ENCODE measurements around the gene THRB. TPM values are rescaled to one million over a fixed set of nuclear protein-coding genes. Genes with fewer than 3 reads are reported as not detected.

THRB gene
- polyA plus RNA-seq, 2 of the 4 experiments (the other 2 are of a cell fraction) = 2.0 to 2.3 TPM

GRCh38 chr3:24342275-24342674, 152.4 kb downstream of the THRB start:
- WGBS (ENCODE audit: missing lambda C conversion rate) = 66% methylated on average over 4 of the region's 4 CpGs
- Histone ChIP-seq H3K4me3 (no peak overlapping the region), H3K27ac (no peak overlapping the region), H3K9me3 (no peaks in the 10 kb centered on the region), H3K4me2 (no peak overlapping the region), H3K4me1 (peaks cover 4% of the 10 kb centered on the region; the same call in 1 of the 3 replicates)
- DNase-seq (ENCODE audit: low read depth in 1 of 2, low spot score in 1 of 2) (no peak), FAIRE-seq (no peak), ATAC-seq (no peak)
- CTCF ChIA-PET = interaction anchor here (0.7 kb wide), 1 partner anchor 25 kb away, joined by 3 read pairs; no protein-coding TSS in a partner anchor
- TF ChIP-seq ELK1 (IDR thresholded peaks at IDR 0.05; ENCODE audit: low read depth, low read length) (no peak), ESRRA (IDR thresholded peaks at IDR 0.05; ENCODE audit: borderline replicate concordance, low read length) (no peak), NR3C1 (IDR thresholded peaks at IDR 0.05) (no peak), SMC3 (IDR thresholded peaks at IDR 0.05) (no peak), JUN (IDR thresholded peaks at IDR 0.05) (no peak), POLR2A (IDR thresholded peaks at IDR 0.05; ENCODE audit: low read length) (no peak), JUNB (IDR thresholded peaks at IDR 0.05) (no peak), EP300 (IDR thresholded peaks at IDR 0.05) (no peak), ZFP36 (IDR thresholded peaks at IDR 0.05; ENCODE audit: borderline replicate concordance, partially characterized antibody) (no peak), NFE2L2 (conservative IDR thresholded peaks at IDR 0.05; ENCODE audit: low read length) (no peak), ZNF302 (CRISPR knock-in tag; IDR thresholded peaks at IDR 0.05) (no peak)
- TF ChIP-seq, protein P1, sequence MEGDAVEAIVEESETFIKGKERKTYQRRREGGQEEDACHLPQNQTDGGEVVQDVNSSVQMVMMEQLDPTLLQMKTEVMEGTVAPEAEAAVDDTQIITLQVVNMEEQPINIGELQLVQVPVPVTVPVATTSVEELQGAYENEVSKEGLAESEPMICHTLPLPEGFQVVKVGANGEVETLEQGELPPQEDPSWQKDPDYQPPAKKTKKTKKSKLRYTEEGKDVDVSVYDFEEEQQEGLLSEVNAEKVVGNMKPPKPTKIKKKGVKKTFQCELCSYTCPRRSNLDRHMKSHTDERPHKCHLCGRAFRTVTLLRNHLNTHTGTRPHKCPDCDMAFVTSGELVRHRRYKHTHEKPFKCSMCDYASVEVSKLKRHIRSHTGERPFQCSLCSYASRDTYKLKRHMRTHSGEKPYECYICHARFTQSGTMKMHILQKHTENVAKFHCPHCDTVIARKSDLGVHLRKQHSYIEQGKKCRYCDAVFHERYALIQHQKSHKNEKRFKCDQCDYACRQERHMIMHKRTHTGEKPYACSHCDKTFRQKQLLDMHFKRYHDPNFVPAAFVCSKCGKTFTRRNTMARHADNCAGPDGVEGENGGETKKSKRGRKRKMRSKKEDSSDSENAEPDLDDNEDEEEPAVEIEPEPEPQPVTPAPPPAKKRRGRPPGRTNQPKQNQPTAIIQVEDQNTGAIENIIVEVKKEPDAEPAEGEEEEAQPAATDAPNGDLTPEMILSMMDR (IDR thresholded peaks at IDR 0.05) = no peak
- TF ChIP-seq, protein P2, sequence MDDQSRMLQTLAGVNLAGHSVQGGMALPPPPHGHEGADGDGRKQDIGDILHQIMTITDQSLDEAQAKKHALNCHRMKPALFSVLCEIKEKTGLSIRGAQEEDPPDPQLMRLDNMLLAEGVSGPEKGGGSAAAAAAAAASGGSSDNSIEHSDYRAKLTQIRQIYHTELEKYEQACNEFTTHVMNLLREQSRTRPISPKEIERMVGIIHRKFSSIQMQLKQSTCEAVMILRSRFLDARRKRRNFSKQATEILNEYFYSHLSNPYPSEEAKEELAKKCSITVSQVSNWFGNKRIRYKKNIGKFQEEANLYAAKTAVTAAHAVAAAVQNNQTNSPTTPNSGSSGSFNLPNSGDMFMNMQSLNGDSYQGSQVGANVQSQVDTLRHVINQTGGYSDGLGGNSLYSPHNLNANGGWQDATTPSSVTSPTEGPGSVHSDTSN (IDR thresholded peaks at IDR 0.05) = no peak
- POLR2A ChIA-PET = no interaction called here

DNA sequence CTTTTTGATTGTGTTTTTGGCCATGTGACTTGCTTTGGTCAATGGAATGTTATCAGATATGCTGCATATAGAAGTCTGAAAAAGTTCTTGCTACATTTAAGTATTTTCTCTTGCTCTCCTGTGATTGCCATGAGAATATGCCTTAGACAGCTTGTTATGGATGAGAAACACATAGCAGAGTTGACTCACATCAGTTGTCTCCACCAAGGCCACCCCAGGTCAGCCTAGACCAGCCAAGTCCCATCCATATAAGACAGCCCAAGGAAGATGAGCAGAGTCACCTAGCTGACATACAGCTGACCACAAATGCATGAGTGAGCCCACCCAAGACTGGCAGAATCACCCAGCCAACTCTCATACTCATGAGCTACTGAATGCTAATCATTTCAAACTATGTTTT, 153.0 kb downstream of the THRB start:
- POLR2A ChIA-PET = no interaction called here
- TF ChIP-seq CHD2 (IDR thresholded peaks at IDR 0.05; ENCODE audit: low read length, partially characterized antibody) = no peak
- TF ChIP-seq, protein P2 (IDR thresholded peaks at IDR 0.05) = no peak
- TF ChIP-seq EHF (CRISPR knock-in tag; IDR thresholded peaks at IDR 0.05) = no peak
- no peak for TF ChIP-seq CBX2 (IDR thresholded peaks at IDR 0.05; ENCODE audit: borderline replicate concordance, low read depth)
- TF ChIP-seq CHD4 (IDR thresholded peaks at IDR 0.05; ENCODE audit: borderline replicate concordance) = no peak
- no peak for TF ChIP-seq TFCP2L1 (CRISPR knock-in tag; IDR thresholded peaks at IDR 0.05)
- DNase-seq (ENCODE audit: low read depth in 1 of 2, low spot score in 1 of 2) = no peak
- Histone ChIP-seq H3K4me1 (peaks cover 4% of the 10 kb centered on the region; the same call in 1 of the 3 replicates), H3K4me2 (no peak overlapping the region), H3K9me3 (no peaks in the 10 kb centered on the region), H3K27ac (no peak overlapping the region), H3K4me3 (no peak overlapping the region)
- ATAC-seq = no peak
- no peak for FAIRE-seq
- CTCF ChIA-PET = interaction anchor here (0.7 kb wide), 1 partner anchor 25 kb away, joined by 3 read pairs; no protein-coding TSS in a partner anchor

GRCh38 chr3:24340966-24341365, 153.7 kb downstream of the THRB start:
- no peak for FAIRE-seq
- no peak for ATAC-seq
- ChIA-PET POLR2A (no interaction called here), CTCF (no interaction called here)
- Histone ChIP-seq H3K4me2 (no peak overlapping the region), H3K4me3 (no peak overlapping the region), H3K9me3 (no peaks in the 10 kb centered on the region), H3K27ac (no peak overlapping the region), H3K4me1 (peaks cover 4% of the 10 kb centered on the region; the same call in 1 of the 3 replicates)
- no peak for DNase-seq (ENCODE audit: low read depth in 1 of 2, low spot score in 1 of 2)
- no peak for TF ChIP-seq USF2 (IDR thresholded peaks at IDR 0.05)
- TF ChIP-seq EP300 (IDR thresholded peaks at IDR 0.05) = no peak
- no peak for TF ChIP-seq CHD2 (IDR thresholded peaks at IDR 0.05; ENCODE audit: low read length, partially characterized antibody)
- no peak for TF ChIP-seq ELK1 (IDR thresholded peaks at IDR 0.05; ENCODE audit: low read depth, low read length)
- TF ChIP-seq NPAS2 (CRISPR knock-in tag; IDR thresholded peaks at IDR 0.05; ENCODE audit: borderline replicate concordance) = no peak
- no peak for TF ChIP-seq TFCP2L1 (CRISPR knock-in tag; IDR thresholded peaks at IDR 0.05)
- TF ChIP-seq MYC (IDR thresholded peaks at IDR 0.05; ENCODE audit: borderline replicate concordance, low read length) = no peak
- 70% methylated on average over 4 of the region's 4 CpGs for WGBS (ENCODE audit: missing lambda C conversion rate)
